Islet of Langerhans (tissue), 1 donor: ENCODE data around the gene GPR37.
A peak's percentile ranks its signal among the peaks of the same experiment; 100 is the strongest.

Source experiments
- FAIRE-seq: peaks from one replicate; lab custom pipeline; 2011; peaks lifted over from hg19 to GRCh38; lab: Jason Lieb, UNC

GPR37 gene

DNA sequence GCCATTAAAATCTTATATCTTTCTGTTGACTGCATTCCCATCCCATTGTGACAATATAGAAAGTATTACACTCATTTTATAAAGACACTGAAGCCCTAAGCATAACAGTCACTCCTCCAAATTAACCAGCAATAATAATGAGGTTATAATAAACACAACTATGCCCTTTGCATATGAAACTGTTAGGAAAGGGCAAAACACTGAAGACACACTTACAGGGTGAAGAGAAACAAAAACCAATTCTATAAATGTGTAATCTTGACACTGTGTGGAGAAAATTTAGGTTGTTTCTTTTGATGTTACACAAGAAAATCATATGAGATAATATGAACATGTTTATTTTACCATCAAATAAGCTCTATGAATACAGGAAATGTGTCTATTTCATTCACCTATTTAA is 14.0 kb upstream of the GPR37 start:
- peak; percentile 36 for FAIRE-seq

DNA sequence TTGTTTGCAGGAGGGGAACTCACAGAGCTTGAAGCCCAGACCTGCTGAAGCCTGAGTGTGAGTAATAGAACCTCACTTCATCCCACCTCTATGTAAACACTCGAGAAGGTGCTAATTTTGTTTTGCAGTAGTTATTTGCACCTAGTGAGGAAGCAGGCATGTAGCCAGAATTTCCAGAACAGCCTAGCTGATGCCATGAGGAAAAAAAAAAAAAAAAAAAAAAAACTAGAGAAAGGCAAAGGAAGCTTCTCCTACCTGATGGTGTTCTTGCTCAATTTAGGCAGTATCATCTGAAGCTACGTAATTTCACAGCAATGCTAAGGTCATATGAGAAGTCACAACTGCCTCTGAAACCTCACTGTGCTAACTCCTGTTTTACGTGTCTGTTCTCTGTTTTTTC is 13.6 kb upstream of the GPR37 start:
- no peak for FAIRE-seq

DNA sequence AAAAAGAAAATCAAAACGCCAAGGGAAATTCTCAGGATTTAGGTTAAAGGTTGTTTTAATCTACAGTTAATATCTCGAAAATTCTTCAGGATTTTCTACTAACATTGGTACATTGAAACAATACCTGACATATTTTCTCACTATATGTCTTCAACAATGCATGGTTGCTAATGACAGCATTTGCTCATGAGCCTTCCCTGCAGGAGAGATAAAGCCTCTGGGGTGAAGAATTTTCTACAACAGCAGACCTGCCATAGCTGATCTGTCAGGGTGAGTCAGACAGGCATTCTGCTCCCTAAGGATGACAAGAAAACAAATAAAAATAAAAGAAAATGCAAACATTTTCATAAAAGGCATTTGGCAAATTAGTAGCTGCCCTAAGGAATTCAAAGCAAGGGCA is 11.7 kb upstream of the GPR37 start:
- FAIRE-seq: no peak

DNA sequence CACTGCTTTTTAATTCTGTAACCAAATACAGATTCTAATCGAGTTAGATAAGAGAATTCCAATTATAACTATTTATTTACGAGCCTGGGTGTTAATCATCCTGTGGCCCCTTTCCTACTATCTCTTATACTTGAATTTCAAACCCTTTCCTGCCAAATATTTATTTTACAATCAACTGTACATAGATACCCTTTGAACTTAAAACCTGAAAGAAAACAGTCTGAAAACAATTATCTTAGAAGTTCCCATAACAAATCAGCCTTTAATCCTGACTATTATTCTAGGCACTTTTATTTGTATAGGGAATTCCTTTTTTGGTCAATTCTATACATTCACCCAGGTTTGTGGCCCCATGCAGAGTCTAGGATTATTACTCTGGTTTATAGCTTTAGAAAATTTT is 10.6 kb upstream of the GPR37 start:
- FAIRE-seq: no peak

DNA sequence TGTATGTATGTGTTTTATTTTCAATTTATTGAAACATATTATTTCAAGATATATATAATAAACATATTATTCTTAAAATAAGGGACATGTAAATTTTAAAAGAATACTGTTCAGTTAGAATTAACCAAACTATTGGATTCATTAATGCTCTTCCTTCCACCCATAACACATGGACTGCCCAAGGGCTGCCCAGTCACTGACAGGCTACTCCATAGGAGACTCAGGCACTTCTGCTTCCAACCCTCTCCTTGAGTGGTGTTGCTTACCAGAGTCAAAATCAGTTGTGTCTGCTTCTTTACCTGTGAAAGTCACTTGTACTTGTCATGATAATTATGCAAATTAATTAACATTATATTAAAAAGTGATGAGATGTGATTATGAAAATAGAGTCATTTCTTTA is 9.8 kb upstream of the GPR37 start:
- no peak for FAIRE-seq

DNA sequence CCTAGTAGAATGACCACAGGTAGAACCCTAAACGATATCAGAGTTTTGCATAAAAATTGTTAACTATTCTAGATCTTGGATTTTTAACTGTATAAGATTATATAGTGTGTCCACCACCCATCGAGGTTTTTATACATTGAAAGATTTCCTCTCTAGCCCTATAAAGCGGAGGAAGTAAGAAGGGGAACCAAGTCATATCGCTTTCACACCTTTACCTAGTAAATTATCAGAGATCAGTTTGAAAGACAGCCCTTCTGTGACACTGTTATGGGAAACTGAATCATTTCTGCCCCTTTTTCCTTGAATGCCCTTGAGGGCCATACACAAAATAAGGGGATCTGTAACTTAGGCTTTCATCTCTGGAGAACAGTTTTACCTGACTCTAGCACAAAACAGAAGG is 8.3 kb upstream of the GPR37 start:
- no peak for FAIRE-seq

DNA sequence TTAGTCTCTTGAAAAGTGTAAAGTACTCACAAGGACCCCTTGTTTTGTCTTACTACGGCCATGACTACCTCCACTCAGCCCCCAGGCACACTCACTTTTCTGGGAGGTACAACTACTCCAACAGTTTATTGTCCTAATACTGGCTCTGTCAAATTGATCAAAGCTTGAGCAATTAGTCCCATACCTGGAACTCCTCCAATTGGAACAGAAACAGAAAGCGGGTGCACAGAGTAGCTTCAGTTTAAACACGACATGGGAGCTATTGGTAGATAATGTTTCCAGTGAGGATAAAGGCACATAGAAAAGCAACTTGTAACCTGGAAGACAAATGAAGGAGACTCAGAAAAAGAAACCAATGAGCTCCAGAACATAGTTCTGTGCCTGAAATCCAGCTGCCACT is 7.7 kb upstream of the GPR37 start:
- FAIRE-seq: no peak

DNA sequence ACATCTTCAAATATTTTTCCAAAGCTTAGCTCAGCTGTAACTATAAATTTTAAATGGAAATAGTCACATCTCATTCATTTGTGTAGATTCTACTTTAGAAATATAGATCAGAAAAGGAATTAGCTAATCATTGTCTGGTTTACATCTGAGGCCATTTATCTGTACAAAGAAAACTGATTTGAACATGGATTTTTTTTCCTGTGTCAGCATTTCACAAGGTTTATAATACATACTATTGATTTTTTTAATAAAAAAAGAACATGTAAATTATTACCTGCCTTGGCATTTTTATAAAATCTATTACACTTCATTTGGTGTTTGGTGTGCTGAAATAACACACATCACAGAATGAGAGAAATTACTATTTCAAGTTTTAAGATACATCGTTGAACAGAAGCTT is 3.5 kb upstream of the GPR37 start:
- no peak for FAIRE-seq

DNA sequence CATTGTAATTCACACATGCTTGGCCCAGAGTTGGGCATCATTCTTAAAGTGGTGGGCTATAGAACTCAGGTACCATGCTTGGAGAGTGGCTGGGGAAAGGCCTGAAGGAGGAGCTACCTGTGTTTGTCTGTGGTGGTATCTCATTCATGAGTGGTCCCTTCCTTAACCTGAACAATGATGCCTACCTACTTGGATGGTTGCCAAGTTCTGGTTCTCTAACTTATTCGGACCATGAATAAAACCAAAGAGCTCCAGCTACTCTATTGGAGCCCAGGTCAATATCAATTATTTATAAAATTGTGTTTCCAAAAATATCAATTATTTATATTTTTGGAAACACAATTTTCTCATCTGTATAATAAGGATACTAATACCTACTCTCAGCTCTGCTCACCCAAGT is 2.9 kb upstream of the GPR37 start:
- no peak for FAIRE-seq

DNA sequence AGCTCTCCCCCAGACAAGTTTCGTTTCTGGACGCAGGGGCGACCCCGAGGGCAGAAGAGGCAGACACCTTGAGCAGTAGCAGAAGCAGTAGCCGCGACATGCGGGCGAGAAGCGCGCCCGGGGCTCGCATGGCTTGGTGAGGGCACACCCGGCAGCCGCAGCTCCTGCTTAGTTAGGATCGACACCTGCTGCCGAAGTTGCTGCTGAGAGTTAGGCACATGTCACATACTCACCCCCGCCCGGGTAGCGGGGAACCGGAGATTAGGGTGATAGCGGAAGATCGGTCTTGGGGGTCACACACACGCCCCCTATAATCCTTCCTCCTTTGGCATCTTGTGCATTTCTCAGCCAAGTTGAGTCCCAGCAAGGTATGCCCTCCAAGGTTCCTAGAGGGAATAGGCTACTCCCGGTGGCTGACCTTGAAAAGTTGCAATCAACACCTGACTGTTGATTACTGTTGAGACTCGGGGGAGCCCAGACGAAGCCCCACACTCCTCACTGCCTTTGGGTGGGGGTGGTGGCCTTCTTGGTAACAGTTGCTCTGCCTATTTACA is 668 bp downstream of the GPR37 start:
- FAIRE-seq: no peak

DNA sequence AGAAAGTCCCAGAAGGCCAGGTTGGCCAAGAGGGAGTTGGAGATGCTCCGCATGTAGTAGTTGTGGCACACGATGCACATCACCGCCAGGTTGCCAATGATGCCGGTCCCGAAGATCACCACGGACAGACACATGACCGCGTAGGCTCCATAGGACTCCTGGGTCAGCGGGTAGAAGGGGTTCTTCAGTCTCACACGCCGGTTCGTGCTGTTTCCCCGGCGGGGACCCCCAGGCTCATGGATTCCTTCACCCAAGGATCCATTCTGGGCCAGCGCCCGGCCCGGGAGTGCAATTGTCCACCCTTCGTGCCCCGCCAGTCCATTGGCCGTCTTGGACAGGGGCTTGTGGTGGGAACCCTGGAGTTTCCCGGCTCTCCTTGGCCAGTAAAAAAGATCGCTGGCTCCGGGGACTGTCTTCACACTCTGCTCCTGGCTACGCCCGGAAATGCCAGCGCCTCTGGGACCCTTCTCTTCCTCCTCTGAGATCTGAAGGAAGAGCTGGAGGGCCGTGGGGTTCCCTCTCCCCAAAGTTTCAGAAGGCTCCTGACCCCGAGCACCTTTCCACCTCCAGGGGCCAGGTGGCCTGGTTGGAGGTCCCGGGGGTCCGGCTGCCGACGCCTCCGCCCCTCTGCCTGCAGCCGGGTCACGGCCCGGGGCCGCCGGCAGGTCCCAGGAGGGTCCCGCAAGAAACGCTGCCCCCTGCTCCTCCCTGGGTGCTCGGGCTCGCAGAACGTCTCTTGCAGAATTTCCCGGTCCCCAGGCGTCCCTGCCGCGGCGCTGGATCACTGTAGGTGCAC is 1.3 kb downstream of the GPR37 start:
- FAIRE-seq: no peak

DNA sequence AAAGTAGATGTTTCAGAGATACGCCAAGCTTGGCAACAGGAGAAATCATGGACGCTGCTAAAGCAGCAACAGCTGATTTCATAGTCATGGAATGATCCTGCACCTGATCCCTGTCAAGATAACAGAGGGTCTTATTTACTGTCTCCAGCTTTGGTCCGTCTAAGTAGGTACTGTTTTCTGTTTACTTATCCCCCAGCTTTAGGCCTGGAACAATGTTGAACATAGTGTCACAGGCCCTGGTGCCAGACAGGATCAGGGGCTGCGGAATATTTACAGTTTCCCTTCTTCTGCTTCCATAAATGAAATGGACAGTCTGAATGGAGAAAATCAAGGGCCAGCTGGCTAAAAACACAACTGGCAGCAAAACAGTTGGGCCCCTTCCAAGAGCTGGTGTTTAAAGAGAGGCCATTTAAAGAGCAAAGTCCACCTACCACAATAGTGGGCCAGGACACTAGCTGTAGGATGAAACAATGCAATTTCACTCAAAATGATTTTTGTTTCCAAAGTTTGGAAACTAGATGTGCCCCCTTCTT is 2.9 kb downstream of the GPR37 start:
- peak; percentile 60 for FAIRE-seq

DNA sequence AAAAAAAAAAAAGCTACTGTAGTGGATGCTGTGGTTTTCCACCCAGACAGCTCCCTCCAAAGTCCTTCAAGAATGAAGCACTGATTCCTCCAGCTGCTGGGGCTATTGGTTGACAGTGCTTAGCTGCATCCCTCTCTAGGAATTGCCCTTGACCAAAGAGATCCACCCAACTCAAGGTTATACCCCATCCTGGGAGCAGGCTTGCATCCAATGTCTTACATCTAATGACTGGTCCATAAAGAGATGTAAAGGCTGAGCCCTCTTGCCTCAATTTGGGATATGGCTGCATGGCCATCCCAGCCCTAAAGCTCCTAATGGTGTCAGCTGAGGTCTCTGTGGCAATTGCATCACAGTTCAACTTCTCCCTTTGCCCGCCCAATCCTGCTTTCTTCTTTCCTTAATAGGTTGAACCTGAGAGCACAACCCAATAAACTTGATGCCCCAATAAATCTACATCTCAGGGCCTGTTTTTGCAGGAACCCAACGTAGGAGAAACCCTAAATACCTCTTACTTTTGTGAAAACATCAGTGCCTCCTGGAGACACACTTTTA is 4.4 kb downstream of the GPR37 start:
- FAIRE-seq: no peak

DNA sequence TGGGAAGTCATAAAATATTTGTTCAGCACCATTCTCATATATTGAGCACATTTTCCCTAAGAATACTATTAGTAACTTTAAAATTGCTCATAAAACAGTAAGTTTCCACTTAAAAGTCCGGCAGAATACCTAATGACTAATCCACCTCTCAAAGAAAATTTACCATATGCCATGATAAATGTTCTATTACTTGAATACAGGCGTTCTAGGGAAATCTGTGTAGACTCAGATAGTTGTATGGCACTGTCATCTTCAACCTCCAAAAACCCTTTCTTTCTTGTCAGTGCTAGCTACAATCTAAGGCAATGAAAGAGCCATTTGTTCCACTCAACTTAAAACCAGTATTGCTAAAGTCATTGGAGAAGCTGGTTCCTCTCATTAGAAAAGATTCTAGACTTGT is 7.3 kb downstream of the GPR37 start:
- FAIRE-seq: no peak

DNA sequence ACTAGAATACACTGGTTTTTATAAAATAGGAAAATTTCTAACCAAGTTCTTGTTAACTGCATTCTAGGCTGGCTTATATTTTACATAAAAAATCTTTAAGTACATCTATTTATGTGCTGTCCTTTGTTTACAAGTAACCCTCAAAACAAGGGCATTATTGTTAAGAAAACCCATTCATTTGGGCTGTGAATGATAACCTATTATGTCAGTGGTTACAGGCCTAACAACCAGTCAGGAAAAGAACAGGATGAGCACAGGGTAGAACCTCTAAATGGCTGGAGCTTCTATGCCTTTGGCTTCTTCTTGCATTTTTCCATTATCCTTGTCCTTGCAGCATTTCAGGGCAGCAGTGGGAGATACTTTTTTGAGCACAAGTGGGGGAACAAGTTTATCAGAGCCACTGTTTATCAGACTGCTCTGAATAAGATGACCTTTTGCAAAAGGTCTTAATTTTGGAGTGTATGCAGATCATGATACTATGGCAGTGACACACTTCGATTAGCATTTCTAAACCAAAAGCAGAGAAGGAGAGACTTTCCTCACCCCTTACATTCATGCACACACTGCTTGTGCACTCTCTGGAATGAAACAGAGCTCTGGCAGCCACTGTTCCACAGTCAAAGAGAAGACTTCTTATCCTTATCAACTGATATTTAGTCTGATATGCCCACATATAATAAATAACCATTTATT is 10.9 kb downstream of the GPR37 start:
- no peak for FAIRE-seq

DNA sequence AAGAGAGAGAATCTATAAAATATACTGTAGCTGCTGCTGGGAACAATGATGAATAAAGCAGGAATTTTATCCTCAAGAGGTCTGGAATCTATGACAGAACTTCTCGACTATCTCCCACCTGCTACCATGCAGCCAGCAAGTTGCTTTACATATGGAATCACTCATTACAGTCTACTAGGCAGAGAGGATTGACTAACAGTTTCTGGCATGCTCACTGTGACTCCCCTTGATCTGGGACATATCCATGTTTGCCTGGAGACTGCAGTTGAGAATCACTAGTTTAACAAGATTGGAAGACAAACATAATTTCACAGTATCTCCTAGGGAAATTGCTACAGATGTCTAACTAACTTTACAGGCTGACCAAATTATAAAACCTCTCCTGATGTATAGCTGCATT is 13.3 kb downstream of the GPR37 start:
- no peak for FAIRE-seq

DNA sequence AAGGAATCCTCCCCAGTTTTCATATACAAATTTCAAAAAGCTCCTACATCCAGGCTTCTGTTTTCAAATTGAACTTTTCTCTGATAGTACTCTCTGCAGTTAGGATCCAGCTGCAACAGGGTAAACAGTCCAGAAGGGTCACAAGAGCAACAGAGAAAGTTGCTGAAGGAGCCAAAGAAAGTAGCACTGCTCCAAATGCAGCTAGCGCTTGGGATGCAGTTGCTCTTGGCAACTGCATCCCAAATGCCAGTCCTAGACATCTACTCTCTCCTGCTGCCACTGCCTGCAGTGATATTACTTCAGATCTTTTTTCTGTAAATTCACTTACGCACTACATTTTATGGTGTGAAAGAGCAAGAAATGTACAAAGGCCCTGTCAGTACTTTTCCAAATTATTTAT is 14.6 kb downstream of the GPR37 start:
- no peak for FAIRE-seq

DNA sequence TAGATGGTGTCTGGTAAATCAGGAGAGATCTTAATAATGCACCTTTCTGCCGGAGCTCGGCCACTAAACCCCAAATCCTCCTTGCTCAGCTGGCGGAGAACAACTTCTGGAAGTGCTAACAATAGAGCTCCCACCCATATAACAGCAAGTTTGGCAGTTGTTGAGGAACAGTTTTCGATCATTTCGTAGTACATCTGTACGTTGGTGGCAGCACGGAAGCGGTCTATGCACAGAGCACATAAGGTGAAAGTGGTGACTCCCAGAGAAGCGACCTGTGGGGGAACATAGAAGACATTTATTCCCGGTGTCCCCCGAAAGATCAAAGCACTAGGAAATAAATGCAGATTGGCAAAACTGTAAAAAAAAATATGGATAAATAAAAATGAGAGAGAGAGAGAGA is 18.5 kb downstream of the GPR37 start:
- no peak for FAIRE-seq

DNA sequence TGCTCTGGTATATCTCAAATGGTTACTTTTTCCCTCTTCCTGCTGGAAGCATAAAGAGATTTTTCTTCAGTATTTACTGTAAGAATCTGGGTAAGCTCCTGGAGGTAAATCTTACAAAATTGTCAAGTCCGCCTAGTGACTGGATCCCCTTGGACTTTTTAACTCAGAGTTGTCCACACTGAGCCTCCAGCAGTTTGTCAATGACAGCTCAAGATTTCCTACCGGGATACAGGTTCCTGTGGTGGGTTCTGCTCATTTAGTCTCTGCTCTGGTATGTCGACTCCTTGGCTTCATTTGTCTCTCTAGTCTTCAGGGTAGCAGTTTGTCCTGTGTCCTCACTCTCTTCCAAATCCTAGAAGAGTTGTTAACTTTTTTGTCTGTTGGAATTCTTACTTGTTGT is 27.0 kb downstream of the GPR37 start:
- no peak for FAIRE-seq

DNA sequence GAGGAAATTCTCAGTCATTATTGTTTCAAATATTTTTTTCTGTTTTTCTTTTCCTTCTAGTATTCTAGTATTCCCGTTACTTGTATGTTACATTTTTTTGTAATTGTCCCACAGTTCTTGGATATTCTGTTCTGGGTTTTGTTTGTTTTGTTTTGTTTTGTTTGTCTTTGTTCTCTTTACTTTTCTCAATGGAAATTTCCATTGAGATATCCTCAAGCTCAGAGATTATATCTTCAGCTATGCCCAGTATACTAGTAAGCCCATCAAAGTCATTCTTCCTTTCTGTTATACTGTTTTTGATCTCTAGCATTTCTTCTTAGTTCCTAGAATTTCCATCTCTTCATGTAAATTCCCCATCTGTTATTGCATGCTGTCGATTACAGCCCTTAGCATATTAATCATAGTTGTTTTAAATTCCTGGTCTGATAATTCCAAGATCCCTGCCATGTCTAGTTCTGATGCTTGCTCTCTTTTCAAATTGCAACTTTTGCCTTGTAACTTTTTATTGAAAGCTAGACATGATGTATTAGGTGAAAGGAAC is 27.8 kb downstream of the GPR37 start:
- FAIRE-seq: no peak

DNA sequence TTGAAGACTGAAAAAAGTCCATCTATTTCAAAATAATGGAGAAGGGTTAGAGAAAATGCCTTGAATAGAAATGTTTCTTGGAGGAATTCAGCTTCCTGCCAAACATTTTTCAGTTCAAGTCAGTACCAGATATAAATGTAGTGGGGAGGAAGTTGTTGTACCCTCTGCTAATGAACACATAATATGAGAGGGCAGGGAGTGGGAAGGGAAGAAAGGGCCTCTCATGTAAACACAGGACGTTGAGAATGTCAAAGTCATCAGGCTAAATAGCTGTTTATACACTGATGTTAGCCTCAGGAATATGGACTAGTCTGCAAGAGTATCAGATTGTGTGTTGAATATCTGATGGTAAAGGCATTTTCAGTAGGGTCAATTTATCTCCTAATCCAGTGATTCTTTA is 37.0 kb downstream of the GPR37 start:
- no peak for FAIRE-seq

DNA sequence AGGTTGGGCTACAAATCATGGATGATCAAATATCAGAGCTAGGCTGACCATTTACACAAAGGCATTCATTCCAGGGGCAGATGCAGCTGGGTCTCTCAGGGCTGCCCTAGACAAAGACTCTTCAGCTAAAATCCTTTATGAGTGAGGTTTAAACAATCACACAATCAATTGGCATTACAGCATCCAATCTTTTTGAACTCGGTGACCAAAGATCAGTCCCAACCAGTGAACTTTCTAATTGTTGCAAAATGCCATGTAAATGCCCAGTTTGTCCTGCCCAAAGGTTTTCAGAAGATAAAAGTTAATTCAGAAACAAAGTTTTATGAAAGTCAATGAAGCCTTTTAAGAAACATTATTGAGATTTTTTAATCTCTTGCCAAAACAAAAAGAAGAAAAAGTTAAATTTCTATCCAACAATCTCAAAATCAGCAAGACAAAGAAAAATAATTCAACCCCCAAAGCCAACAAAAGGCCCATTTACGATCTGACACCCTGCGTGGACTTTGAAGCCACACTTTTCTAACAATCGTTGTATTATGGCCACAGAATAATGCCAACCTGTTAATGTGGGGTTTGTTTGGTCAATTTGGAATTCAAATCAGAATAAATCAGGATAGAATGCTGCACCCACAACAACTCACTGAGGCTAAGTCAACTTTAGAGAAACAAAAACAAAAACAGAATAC is 40.9 kb downstream of the GPR37 start:
- FAIRE-seq: no peak
